K562 (cell line): ENCODE data around the gene NMT1. TPM values are rescaled to one million over a fixed set of nuclear protein-coding genes. Genes with fewer than 3 reads are reported as not detected.

Experiments used
- BACH1 ChIP-seq: fragments of 200-800 bp; sonication (Bioruptor generic); IDR thresholded peaks from 2 replicates; pipeline ENCODE4 v1.6.1; 2016; ENCODE audit warnings: missing genetic modification characterization, missing compliant biosample characterization
- CREB1 ChIP-seq, 2 experiments: sonication (generic) in 1 of 2; formaldehyde crosslinking in 1 of 2; IDR thresholded peaks; 2 replicates each; pipeline versions ENCODE4 v1.6.1 to v1.8.0; 2012 to 2022; ENCODE audit warnings: inconsistent platforms in 1 of 2, mild to moderate bottlenecking in 1 of 2, missing genetic modification reagents in 1 of 2, moderate library complexity in 1 of 2
- CREB3 ChIP-seq: fragments of 450-650 bp; conservative IDR thresholded peaks from 2 replicates; pipeline ENCODE4 v1.6.1; 2016; ENCODE audit warnings: missing genetic modification characterization, low read depth, mild to moderate bottlenecking, missing compliant biosample characterization, moderate library complexity
- CREB3L1 ChIP-seq: fragments of 450-650 bp; IDR thresholded peaks from 2 replicates; pipeline ENCODE4 v1.6.1; 2014; ENCODE audit warnings: low read depth, mild to moderate bottlenecking, moderate library complexity, borderline replicate concordance
- E2F6 ChIP-seq, 2 experiments: IDR thresholded peaks; 2 replicates each; pipeline ENCODE4 v1.6.1; 2011; ENCODE audit warnings: borderline replicate concordance in 1 of 2, control low read depth in 1 of 2, low read depth in 1 of 2, low read length in 1 of 2, mild to moderate bottlenecking in 1 of 2, mixed read lengths in 1 of 2, moderate library complexity in 1 of 2; ENCODE audit not compliant: insufficient read depth in 1 of 2, insufficient read length in 1 of 2, poor library complexity in 1 of 2, severe bottlenecking in 1 of 2; ENCODE audit errors: extremely low read depth in 1 of 2
- ETS1 ChIP-seq: conservative IDR thresholded peaks from 2 replicates; pipeline ENCODE4 v1.6.1; 2011; ENCODE audit warnings: low read depth, mild to moderate bottlenecking, low read length; ENCODE audit not compliant: control insufficient read depth
- FOXP4 ChIP-seq: sonication (generic); formaldehyde crosslinking; IDR thresholded peaks from 2 replicates; pipeline ENCODE4 v1.8.0; 2022; ENCODE audit warnings: mild to moderate bottlenecking, missing genetic modification reagents, borderline replicate concordance
- KDM5B ChIP-seq: fragments of 200-600 bp; sonication (generic); IDR thresholded peaks from 2 replicates; pipeline ENCODE4 v1.6.1; 2012; ENCODE audit warnings: low read depth, mild to moderate bottlenecking, moderate library complexity, low read length, control low read depth, inconsistent platforms; ENCODE audit not compliant: insufficient replicate concordance
- MYNN ChIP-seq, 2 experiments: sonication (generic); formaldehyde crosslinking in 1 of 2; IDR thresholded peaks; 2 replicates each; pipeline versions ENCODE4 v1.5.0 to v1.6.1; 2016 to 2020; ENCODE audit warnings: antibody characterized with exemption in 1 of 2, missing genetic modification reagents in 1 of 2
- SMARCA4 ChIP-seq: fragments of 450-650 bp; IDR thresholded peaks from 2 replicates; pipeline ENCODE4 v1.6.1; 2016
- USF2 ChIP-seq: sonication (generic); formaldehyde crosslinking; IDR thresholded peaks from 2 replicates; pipeline ENCODE4 v1.5.0; 2020; ENCODE audit warnings: missing genetic modification reagents
- VEZF1 ChIP-seq: fragments of 200-800 bp; sonication (Bioruptor generic); IDR thresholded peaks from 2 replicates; pipeline ENCODE4 v1.6.1; 2017; ENCODE audit warnings: missing genetic modification characterization, missing compliant biosample characterization
- ZBTB7A ChIP-seq: IDR thresholded peaks from 2 replicates; pipeline ENCODE4 v1.6.1; 2011; ENCODE audit warnings: low read depth, mild to moderate bottlenecking, low read length, moderate library complexity, borderline replicate concordance; ENCODE audit not compliant: control insufficient read depth
- ZKSCAN1 ChIP-seq: fragments of 150-350 bp; IDR thresholded peaks from 2 replicates; pipeline ENCODE4 v1.6.1; 2016; ENCODE audit warnings: low read depth, low read length
- polyA plus RNA-seq, 8 experiments: library from polyadenylated mRNA; depleted of rRNA in 4 of 8; stranded (reverse) in 5 of 8; unstranded in 3 of 8; fragments of >200 nt; fragmentation: Nextera tagmentation in 2 of 8; fragmentation: Illumina TruSeq in 1 of 8; extraction: Ambion mirVana in 2 of 8; extraction: Trizol in 1 of 8; gene quantifications; 2 replicates each; pipeline versions ENCODE4 v1.2.1 to v1.2.3, GENCODE V29; 2011 to 2014; ENCODE audit warnings: inconsistent platforms in 1 of 8, missing spikeins in 1 of 8
- total RNA-seq, 7 experiments: library from RNA; depleted of rRNA in 6 of 7; stranded (reverse); fragments of >200 nt in 6 of 7; fragmentation: Illumina TruSeq in 2 of 7; extraction: Trizol in 2 of 7; gene quantifications; 2 replicates each; pipeline versions ENCODE4 v1.2.1 to v1.2.3, GENCODE V29; 2011 to 2021; ENCODE audit warnings: low replicate concordance in 1 of 7

NMT1 gene
- total and polyA plus RNA-seq, 9 of the 15 experiments (the other 6 are each of a cell fraction or from before 2014, with no cell fraction given) = 86.7 to 569 (median 213) TPM

- TF ChIP-seq FOXP4 (CRISPR knock-in tag) = no peak
- TF ChIP-seq SMARCA4 = peak; percentile 74; the same call in 1 of the 2 replicates
- no peak for TF ChIP-seq CREB3 (tag)
- no peak; the same call in 1 of the 2 replicates for TF ChIP-seq CREB3L1
- peak; percentile 44 for TF ChIP-seq MYNN (IDR thresholded peaks at IDR 0.05)
- TF ChIP-seq MYNN (CRISPR knock-in tag; IDR thresholded peaks at IDR 0.05) = no peak
- no peak for TF ChIP-seq ZKSCAN1
- peak; percentile 48; the same call in 1 of the 2 replicates for TF ChIP-seq ETS1
- no peak for TF ChIP-seq BACH1 (tag)
- no peak; the same call in 1 of the 2 replicates for TF ChIP-seq CREB1 (IDR thresholded peaks at IDR 0.05)
- peak; percentile 71 for TF ChIP-seq CREB1 (CRISPR knock-in tag; IDR thresholded peaks at IDR 0.05)
- peak; percentile 75 to 78 for TF ChIP-seq E2F6 (IDR thresholded peaks at IDR 0.05; ENCODE audit: borderline replicate concordance in 1 of 2, extremely low read depth in 1 of 2, insufficient read depth in 1 of 2, insufficient read length in 1 of 2, low read depth in 1 of 2, low read length in 1 of 2, poor library complexity in 1 of 2, severe bottlenecking in 1 of 2)
- peak; percentile 56 for TF ChIP-seq ZBTB7A
- peak; percentile 47 for TF ChIP-seq KDM5B
- peak; percentile 83 for TF ChIP-seq VEZF1 (CRISPR knock-in tag)
- TF ChIP-seq USF2 (CRISPR knock-in tag) = no peak
These were observed 74.3 kb downstream of the NMT1 start, which contains the start of gene ACBD4 (continued) for GRCh38 chr17:45135192-45135977.
